B cell (primary cell): ENCODE data around the gene SFTPA2.
"Not testable (repeated sequence)": the region's sequence is repeated elsewhere in the genome, so short reads cannot be mapped to it uniquely, and the experiment has no call there.

ENCODE experiments used
- CTCF ChIP-seq: fragments of 200-600 bp; IDR thresholded peaks from one replicate; pipeline ENCODE4 v1.8.0; 2022; ENCODE audit warnings: antibody characterized with exemption, mild to moderate bottlenecking
- EZH2 ChIP-seq: IDR thresholded peaks from 2 replicates; pipeline ENCODE4 v1.6.1; 2012; ENCODE audit warnings: borderline replicate concordance, low read depth, mild to moderate bottlenecking, moderate library complexity, low read length; ENCODE audit not compliant: insufficient read depth, poor library complexity, severe bottlenecking

- not testable (repeated sequence) for TF ChIP-seq CTCF, EZH2
These were observed 38.5 kb downstream of the SFTPA2 start for GRCh38 chr10:79521751-79522150.
